Stomach (tissue), 9 donors: Measurements from ENCODE around the gene OTOG. TPM values are rescaled to one million over a fixed set of nuclear protein-coding genes. Genes with fewer than 3 reads are reported as not detected.

Experiments used
- DNase-seq, 2 donors: peaks; one replicate each; pipeline versions ENCODE4 v3.0.0 to v3.0.0-alpha.2; 2013 to 2019
- H3K27ac ChIP-seq, 5 donors: fragments of 200-600 bp in 4 of 5; sonication (generic) in 4 of 5; one replicate each; pipeline ENCODE4 v1.5.1; 2013 to 2019; ENCODE audit warnings: mild to moderate bottlenecking in 1 of 5, moderate library complexity in 1 of 5
- H3K27me3 ChIP-seq, 3 donors: fragments of 200-600 bp; sonication (generic); one replicate each; pipeline ENCODE4 v1.5.1; 2017 to 2019; ENCODE audit warnings: mixed run types in 1 of 3
- H3K36me3 ChIP-seq, 4 donors: fragments of 200-600 bp; sonication (generic); 1 replicate in 3 of 4; 2 replicates in 1 of 4; pipeline ENCODE4 v1.5.1; 2016 to 2019
- H3K4me1 ChIP-seq, 4 donors: fragments of 200-600 bp; sonication (generic); one replicate each; pipeline ENCODE4 v1.5.1; 2016 to 2019
- H3K4me3 ChIP-seq, 4 donors: fragments of 200-600 bp; sonication (generic) in 3 of 4; one replicate each; pipeline ENCODE4 v1.5.1; 2016 to 2019; ENCODE audit warnings: mild to moderate bottlenecking in 1 of 4
- H3K9me3 ChIP-seq, 4 donors: fragments of 200-600 bp; sonication (generic); one replicate each; pipeline ENCODE4 v1.5.1; 2016 to 2019
- EP300 ChIP-seq: sonication (generic); formaldehyde crosslinking; IDR thresholded peaks from one replicate; pipeline ENCODE4 v1.6.1; 2017; ENCODE audit warnings: antibody characterized with exemption
- POLR2A ChIP-seq, 4 donors: fragments of 450-650 bp; IDR thresholded peaks; one replicate each; pipeline ENCODE4 v1.6.1; 2016; ENCODE audit warnings: antibody characterized with exemption in 4 of 4, control low read depth in 2 of 4, mild to moderate bottlenecking in 1 of 4, moderate library complexity in 1 of 4
- POLR2AphosphoS5 ChIP-seq, 3 donors: sonication (generic); formaldehyde crosslinking; IDR thresholded peaks; one replicate each; pipeline ENCODE4 v1.6.1; 2016; ENCODE audit warnings: antibody characterized with exemption in 3 of 3
- WGBS, 5 donors: extraction: QIAGEN DNeasy Blood & Tissue Kit in 3 of 5; methylation state at CpG; one replicate each; pipeline versions ENCODE4 v1.1.5 to v1.1.7; 2013 to 2018; 5-methylcytosine and 5-hydroxymethylcytosine counted together
- intact Hi-C: fragments of 100-400 bp; cut with DNase I; formaldehyde crosslinking; loops from one replicate; pipeline ENCODE4 v1.15.1; 2023; ENCODE audit warnings: low total_unique reads
- polyA plus RNA-seq, 3 donors: library from polyadenylated mRNA; stranded (reverse); fragments of 200-250 nt; gene quantifications; one replicate each; pipeline ENCODE4 v1.2.3, GENCODE V29; 2013
- total RNA-seq, 5 donors: library from RNA; depleted of rRNA; stranded (reverse); fragments of >200 nt; gene quantifications; one replicate each; pipeline versions ENCODE4 v1.1.0 to v1.2.3, GENCODE V29; 2014 to 2016
- TF ChIP-seq, protein P1 (sequence below), 7 experiments: fragments of 450-650 bp in 4 of 7; fragments of 200-600 bp in 3 of 7; sonication (generic) in 3 of 7; IDR thresholded peaks; one replicate each; pipeline ENCODE4 v1.5.1; 2016 to 2019; ENCODE audit warnings: antibody characterized with exemption in 7 of 7, control low read depth in 2 of 7, mild to moderate bottlenecking in 1 of 7
- donor health status: healthy with polysubstance abuse.
- donor health status: Bipolar disorder and iron deficiency.
- donor health status: healthy.

OTOG gene
- total and polyA plus RNA-seq, 8 donors, result not detected

DNA sequence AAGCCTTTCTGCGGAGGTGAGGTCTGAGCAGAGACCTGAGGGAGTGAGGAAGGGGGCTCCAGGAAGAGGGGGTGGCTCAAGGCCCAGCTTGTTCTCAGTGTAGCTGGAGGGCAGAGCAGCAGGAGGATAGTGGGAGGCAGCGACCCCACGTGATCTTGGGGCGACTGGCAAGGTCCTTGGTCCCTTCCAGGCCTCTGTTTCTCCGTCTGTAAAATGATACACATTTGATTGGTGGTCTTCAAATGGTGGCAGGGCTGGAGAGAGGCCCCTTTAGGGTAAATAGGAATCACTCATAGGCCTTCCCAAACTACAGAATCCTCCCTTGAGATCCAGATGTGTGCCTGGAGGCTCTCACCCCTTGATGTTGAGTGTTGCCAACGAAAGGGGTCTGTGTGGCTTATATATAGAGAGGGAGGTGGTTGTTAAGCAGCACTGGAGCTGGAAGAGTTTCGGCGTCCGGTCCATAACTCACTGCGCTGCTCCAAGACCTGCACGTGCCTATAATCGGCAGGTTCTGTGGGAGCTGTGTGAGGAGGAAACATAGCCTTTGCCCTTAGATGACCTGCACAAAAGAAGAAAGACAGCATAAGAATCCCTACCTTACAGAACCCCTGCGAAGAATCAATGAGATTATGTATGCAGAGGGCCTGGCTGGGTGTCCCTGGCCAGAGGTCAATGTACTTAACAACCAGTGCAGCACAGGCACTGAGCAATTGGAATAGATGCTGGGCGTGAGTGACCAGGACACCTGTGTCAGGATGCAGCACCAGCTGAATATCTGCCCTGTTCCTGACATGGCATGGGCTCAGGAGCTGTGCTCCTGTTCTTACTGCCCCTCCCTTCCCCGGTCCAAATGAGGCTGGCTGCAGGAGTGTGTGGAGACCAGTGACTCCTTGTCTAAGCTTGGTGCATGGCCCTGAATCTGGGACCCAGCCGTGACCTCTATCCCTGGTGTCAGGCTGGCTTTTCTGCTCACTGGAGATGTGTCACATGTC, 28.7 kb downstream of the OTOG start:
- WGBS, 5 donors, result 81 to 87% (median 85%) methylated on average over 10 to 16 of the region's 16 CpGs
- Histone ChIP-seq H3K27me3 (peaks cover 0 to 23% (median 0%) of the 10 kb centered on the region in 3 donors), H3K27ac (no peak overlapping the region), H3K9me3 (no peaks in the 10 kb centered on the region), H3K4me3 (no peak overlapping the region), H3K36me3 (no peaks in the 10 kb centered on the region), H3K4me1 (no peaks in the 10 kb centered on the region)
- intact Hi-C loops, result no loop called here
- peak in 1 of 2 donors; percentile 18 for DNase-seq
- no peak for TF ChIP-seq POLR2AphosphoS5 (IDR thresholded peaks at IDR 0.05)
- TF ChIP-seq, protein P1, sequence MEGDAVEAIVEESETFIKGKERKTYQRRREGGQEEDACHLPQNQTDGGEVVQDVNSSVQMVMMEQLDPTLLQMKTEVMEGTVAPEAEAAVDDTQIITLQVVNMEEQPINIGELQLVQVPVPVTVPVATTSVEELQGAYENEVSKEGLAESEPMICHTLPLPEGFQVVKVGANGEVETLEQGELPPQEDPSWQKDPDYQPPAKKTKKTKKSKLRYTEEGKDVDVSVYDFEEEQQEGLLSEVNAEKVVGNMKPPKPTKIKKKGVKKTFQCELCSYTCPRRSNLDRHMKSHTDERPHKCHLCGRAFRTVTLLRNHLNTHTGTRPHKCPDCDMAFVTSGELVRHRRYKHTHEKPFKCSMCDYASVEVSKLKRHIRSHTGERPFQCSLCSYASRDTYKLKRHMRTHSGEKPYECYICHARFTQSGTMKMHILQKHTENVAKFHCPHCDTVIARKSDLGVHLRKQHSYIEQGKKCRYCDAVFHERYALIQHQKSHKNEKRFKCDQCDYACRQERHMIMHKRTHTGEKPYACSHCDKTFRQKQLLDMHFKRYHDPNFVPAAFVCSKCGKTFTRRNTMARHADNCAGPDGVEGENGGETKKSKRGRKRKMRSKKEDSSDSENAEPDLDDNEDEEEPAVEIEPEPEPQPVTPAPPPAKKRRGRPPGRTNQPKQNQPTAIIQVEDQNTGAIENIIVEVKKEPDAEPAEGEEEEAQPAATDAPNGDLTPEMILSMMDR (IDR thresholded peaks at IDR 0.05), result no peak
- no peak for TF ChIP-seq POLR2A (IDR thresholded peaks at IDR 0.05)
- no peak for TF ChIP-seq EP300

DNA sequence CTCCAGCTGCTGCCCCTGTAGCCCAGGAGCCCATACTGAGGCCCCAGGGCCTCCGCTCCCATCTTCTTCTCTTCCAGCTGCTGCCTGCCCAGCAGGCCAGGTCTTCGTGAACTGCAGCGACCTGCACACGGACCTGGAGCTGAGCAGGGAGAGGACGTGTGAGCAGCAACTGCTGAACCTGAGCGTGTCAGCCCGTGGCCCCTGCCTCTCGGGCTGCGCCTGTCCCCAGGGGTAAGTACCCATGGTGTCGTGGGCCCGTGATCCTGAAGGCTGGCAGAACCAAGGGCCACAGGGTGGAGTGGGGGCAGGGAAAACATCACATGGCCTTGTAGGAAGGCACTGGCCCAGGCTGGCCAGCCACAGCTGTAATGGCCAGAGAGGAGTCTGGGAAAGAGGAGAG, 31.2 kb downstream of the OTOG start:
- peaks cover 0 to 16% (median 0%) of the 10 kb centered on the region in 3 donors for H3K27me3 ChIP-seq
- H3K27ac ChIP-seq, result no peak overlapping the region
- no peaks in the 10 kb centered on the region for H3K4me1 ChIP-seq
- TF ChIP-seq POLR2AphosphoS5 (IDR thresholded peaks at IDR 0.05) (no peak), POLR2A (IDR thresholded peaks at IDR 0.05) (no peak), EP300 (no peak)
- TF ChIP-seq, protein P1 (IDR thresholded peaks at IDR 0.05), result no peak
- intact Hi-C loops, result no loop called here
- H3K9me3 ChIP-seq, result no peaks in the 10 kb centered on the region
- peak in 1 of 2 donors; percentile 2 for DNase-seq
- no peak overlapping the region for H3K4me3 ChIP-seq
- WGBS, 5 donors, result 80 to 91% (median 85%) methylated on average over 7 to 11 of the region's 11 CpGs
- H3K36me3 ChIP-seq, result no peaks in the 10 kb centered on the region

DNA sequence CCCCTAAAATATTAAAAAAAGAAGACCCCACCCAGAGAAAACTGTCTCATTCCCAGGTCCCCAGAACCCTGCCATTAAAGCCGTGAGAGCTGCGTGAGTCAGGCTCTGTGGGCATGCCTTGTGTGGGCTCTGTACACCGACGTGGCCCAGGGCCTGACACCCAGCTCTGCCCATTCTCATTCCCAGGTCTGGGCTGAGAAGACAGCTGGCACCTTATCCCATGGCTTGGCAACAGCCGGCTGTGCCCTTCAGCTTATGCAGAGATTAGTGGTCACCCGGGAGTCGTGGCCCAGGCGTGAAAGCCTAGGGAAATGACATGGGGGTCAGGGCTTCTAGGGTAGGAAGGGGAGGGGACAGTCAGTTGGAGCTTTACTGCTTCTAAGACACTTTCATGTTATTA, 31.9 kb downstream of the OTOG start:
- TF ChIP-seq POLR2A (IDR thresholded peaks at IDR 0.05) (no peak), POLR2AphosphoS5 (IDR thresholded peaks at IDR 0.05) (no peak), EP300 (no peak)
- TF ChIP-seq, protein P1 (IDR thresholded peaks at IDR 0.05), result no peak
- intact Hi-C loops, result no loop called here
- Histone ChIP-seq H3K4me1 (no peaks in the 10 kb centered on the region), H3K27me3 (peaks cover 0 to 14% (median 0%) of the 10 kb centered on the region in 3 donors), H3K4me3 (no peak overlapping the region), H3K9me3 (no peaks in the 10 kb centered on the region), H3K27ac (no peak overlapping the region), H3K36me3 (no peaks in the 10 kb centered on the region)
- 86 to 92% (median 89%) methylated on average over 8 of the region's 8 CpGs for WGBS, 5 donors
- DNase-seq, result peak in 1 of 2 donors; percentile 7

DNA sequence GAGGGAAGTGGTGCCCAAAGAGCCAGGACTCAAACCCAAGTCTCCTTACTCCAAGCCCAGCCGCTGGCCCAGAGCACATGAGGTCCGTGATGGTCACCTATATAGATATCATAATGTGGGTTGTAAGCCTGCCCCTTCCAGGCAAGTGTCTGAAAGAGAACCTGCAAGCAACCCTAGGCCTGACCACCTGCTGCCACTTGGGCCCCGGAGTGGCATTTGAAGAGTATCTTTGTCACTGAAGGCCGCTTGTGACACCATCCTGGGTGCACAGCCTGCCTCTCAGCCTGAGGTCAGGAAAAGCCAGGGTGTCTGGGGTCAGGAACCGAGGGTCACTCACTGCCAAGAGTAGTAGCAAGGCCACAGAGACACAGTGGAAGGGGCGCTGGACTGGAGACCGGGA, 32.4 kb downstream of the OTOG start:
- Histone ChIP-seq H3K4me1 (no peaks in the 10 kb centered on the region), H3K27ac (no peak overlapping the region), H3K36me3 (no peaks in the 10 kb centered on the region), H3K27me3 (peaks cover 0 to 9% (median 0%) of the 10 kb centered on the region in 3 donors), H3K9me3 (no peaks in the 10 kb centered on the region), H3K4me3 (no peak overlapping the region)
- TF ChIP-seq EP300 (no peak), POLR2AphosphoS5 (IDR thresholded peaks at IDR 0.05) (no peak), POLR2A (IDR thresholded peaks at IDR 0.05) (no peak)
- TF ChIP-seq, protein P1 (IDR thresholded peaks at IDR 0.05), result no peak
- 82 to 94% (median 84%) methylated on average over 4 to 7 of the region's 7 CpGs for WGBS, 5 donors
- DNase-seq, result peak in 1 of 2 donors; percentile 21
- intact Hi-C loops, result no loop called here
